GM18499 (cell line): Measurements from ENCODE around the gene C3orf18.

Experiments
- ATAC-seq: cut with Tn5 transposase; IDR thresholded peaks from one replicate; pipeline ENCODE4 v1.9.1; 2021; ENCODE audit warnings: moderate number of reproducible peaks; ENCODE audit not compliant: insufficient read depth, unreplicated experiment

C3orf18 gene

DNA sequence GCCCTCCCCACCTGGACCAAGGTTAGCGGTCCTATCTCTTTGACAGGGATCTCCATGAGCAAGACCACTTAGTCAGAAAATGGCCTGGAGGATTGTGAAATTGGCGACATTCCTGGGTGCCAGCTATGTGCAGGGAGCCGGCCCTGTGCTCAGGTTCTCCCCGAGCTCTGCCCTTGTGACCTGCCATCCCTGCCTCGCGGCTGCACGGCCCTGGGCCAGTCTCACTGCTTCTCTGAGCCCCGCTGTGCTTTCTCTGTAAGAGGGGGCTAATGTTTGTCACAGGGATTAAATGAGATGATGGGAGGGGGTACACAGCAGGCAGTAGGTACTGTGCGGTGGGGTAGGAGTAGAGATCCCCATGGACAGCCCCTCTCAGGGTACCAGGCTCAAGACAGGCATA lies 14.9 kb downstream of the C3orf18 start:
- no peak for ATAC-seq

DNA sequence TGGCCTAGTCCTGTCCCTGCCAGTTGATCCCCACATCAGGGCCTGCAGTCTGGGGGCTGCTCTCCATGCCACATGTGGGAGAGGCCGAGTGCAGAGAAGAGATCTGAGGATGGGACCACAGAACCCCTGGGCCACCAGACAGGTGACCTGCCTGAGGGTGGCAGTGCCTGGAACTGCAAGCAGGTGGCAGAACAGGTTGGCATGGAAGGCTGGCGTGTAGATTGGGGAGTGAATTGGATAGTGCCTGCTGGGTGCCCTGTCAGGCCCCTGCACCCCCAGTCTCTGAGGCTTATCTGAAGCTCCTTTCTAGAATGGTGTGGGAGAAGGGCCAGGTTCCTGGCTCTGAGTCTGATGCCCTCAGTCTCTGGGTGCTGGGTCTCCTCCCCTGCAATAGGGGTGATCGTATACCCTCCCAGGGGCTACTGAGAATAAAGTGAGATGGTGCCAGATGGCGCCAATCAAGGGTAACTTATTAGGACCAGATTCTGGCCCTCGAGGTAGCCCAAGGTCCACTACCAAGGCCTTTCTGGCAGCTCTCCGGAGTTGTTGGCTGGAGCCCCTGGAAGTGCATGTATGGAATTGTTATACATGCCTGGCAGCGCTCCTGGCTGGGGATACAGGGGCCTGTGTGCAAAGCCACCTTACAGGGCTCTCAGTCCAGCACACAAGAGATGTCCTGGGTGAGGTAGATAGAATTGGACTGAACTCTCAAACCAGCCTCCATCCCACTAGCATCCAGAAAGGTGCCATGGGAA lies 15.7 kb downstream of the C3orf18 start:
- no peak for ATAC-seq

DNA sequence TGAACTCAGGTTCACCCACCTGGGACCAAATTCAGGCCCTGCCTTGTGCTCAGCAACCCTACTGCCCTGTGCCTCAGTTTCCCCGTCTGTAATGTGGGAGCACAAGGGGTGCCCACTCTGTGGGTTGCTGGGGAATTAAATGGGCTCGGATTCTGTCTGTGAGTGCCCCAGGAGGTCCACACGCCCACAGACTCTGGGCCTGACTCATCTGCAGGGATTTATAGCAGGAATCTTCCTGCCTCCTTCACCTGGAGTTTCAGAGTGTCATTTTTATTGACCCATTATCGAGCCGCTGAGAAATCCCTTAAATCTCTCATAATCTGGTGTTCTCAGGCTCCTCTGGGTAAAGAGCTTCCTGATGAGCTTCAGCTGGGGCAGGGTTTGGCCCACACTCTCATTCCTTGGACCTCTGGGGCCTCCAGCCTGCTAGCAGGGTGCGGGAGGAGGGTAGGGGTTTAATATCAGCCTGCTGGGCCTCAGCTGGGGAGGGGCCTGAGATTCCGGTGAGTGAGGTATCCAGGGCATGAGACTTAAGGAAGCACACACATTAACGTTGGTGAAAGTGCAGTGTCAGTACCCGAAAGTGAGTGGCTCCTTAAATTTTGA lies 16.4 kb downstream of the C3orf18 start:
- ATAC-seq = no peak

GRCh38 chr3:50550079-50550736 lies 17.3 kb downstream of the C3orf18 start:
- no peak for ATAC-seq

DNA sequence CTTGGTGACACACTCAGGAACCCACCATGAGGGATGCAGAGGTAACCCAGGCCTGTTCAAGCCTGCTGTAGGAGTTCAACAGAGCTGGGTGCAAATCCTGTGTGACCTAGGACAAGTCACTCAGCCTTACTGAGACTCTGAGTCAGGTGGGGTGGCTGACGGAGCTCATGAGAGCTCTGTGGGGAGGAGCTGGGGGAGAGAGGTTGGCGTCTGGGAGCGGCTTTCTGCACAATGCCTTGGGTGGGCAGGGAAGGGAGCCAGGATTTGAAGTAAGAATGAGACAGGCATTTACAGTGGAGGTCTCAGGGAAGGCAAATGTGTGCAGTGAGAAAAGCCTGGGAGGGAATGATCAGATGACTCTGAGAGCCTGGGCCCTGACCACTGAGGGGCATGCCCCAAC lies 18.3 kb downstream of the C3orf18 start:
- no peak for ATAC-seq

DNA sequence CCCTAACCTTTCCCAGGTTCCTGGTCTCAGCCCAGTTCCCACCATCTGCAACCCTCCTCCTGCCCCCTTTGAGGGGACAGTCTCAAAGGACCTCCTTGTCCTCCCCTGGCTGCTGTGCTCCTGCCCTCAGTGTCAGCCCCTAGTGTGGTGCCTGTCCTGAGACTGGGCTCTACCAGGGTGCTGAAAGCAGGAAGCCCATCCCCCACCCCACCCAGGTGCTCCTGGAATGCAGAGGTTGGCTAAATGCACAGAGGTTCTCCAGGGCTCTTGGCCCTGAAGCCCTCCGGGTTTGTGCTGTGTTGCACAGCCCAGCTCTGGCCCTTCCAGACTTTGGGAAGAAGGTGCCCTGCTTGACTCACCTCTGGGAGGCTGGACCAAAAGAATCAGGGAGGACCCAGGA lies 21.8 kb downstream of the C3orf18 start:
- ATAC-seq = no peak

DNA sequence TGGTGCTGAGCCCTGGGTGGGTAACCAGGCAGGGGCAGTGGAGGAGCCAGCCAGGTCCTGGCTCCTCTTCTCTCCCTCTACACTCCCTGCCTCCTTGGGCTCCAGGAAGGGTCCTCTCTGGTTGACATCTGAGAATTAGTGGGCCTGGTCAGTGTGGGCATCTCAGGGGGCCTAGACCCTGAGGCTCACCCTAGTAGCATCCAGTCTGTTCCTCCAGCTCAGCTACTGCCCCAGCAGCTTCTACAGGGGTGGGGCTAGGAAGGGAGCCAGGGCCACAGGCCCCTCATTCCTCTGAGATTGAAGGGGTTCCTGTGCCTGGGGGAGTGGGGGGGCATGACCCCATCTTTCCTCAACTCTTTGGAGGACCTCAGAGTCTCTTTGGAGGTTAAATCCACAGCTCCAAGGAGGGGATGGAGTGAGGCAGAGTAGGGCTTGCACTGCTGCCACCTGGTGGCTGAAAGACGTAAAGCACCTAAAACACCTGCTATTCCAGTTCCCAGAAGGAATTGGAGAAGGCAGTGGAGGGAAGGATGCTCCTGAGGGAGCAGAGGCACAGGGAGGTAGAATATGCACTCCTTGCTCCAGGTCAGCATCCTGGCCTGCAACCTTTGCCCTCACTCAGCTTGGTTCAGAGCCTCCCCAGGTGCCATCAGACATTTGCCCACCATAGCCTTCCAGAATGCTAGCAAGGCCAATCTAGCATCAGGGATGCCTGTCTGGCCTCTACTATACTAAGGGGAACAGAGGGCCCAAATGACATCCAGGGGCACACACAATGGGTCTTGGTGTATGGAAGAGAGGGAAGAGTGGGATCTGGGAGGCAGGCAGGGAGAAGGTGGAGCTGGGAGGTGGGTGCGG lies 25.1 kb downstream of the C3orf18 start:
- no peak for ATAC-seq

GRCh38 chr3:50539356-50540286 lies 27.9 kb downstream of the C3orf18 start:
- ATAC-seq = no peak

DNA sequence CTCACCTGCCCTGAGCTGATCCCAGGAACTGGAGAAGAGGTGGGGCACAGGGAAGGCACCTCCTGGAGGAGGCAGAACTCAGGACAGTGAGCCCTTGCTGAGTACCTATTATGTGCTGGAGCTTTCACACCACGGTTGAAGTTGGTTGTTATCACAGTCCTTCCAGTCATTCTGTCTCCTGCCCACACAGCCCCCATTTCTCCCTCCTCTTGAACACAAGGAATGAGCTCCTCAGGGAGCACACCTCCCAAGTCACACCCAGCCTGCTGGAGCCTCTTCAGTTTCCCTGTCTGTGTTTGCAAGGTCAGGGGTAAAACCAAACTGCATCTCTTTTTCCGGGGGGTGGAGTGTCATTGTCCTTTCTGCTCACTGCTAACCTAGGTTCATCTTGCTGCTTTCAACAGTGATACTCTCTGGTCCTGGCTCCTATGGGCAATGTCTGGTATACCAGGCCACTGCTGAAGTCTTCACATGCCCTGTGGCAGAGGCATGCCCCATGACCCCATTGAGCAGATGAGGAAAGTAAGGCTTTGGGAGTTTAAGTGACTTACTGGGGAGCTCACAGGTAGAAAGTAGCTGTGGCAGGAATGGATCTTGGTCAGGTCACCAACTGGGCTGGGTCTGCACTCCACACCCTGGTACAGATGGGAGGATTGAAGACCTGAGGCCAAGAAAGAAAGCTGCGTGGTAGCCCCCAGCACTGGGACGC lies 30.0 kb downstream of the C3orf18 start:
- no peak for ATAC-seq

DNA sequence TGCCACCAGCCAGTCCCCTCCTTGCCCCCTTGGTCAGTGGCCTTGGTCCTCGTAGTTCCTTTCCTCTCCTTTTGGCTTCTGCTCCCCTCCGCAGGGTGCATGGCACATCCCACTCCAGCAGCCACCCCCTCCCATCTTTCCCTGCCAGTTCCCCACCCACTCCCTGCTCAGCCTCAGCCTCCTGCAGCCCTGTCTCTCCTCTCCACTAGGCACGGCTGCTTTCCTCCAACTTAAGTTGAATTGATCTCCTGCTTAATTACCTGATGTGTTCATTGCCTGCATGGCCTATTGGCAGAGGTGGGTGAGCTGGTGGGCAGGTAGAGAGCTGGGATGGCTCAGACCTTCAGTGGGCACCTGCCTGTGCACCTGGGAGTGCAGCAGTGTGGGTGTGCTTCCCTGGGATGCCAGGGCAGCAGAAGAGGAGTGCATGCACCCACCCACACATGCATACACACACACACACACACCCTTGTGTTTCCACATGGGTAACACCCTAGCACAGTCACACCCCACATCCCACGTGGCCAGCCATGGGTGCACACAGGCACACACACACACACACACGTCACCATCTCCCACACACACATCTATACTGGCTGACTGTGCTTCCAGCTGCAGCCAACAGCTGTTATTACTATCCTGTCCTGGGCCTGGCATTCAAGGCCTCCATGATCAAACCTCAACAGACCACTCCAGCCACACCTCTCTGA lies 30.9 kb downstream of the C3orf18 start:
- no peak for ATAC-seq

- ATAC-seq = no peak
Observed at GRCh38 chr3:50534681-50535330, 32.7 kb downstream of the C3orf18 start.

DNA sequence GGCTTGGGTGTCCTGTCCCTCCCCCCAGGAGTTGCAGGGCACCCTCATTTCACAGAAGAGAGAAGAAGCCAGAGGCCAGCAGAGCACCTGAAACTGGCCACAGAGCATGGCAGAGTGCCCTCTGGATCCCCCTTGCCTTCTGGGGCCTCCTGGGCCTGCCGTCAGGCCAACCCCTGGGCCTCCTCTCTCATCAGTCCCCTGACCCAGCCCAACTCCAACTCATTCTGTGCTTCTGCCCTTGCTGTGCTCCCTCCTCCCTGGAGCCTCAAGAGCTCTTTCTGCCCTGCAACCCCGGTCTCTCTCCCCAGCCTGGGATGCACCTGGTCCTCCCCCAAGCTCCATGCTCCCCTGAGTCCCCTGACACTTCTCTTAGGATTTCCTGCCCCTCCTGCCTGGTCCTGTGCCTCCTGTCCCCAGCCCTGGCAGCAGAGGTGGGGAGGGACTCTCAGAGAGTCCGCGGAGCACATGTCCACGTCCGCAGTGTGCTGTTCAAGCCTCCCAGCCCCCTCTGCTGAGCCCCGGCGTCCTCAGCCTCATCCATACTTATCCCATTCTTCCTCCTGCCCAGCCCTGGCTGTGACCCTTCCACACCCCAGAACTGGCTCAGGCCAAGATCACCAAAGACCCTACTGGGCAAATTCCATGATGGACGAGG lies 33.6 kb downstream of the C3orf18 start:
- no peak for ATAC-seq

- ATAC-seq = no peak
Observed at GRCh38 chr3:50533316-50533715, 34.2 kb downstream of the C3orf18 start.

DNA sequence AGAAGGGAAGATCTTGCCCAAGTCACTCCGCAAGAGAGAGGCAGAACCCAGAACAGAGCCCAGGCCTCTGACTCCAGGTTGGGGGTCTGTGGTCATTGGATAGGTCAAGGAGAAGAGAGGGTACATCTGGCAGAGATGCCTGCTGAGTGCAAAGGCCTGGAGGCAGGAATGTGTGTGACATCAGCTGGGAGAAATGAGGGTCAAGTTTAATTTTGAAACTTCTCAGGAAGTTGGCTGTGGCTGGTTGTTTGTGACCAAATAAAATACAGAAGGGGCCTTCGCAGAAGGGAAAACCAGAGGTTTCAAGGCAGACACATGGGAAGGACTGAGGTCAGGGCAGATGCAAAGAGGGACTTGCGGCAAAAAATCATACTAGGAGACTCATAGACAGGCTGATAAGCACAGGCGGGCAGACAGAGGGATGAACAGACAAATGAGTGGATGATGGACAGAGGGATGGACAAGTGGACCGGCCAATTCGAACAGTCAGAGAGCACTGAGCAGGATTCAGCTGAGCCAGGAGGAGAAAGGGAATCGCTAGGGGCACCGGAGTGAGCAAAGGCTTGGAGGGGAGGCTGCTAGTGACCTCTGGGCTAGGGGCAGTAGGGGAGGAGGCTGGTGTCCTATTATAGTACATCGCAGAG lies 35.4 kb downstream of the C3orf18 start:
- ATAC-seq = no peak

DNA sequence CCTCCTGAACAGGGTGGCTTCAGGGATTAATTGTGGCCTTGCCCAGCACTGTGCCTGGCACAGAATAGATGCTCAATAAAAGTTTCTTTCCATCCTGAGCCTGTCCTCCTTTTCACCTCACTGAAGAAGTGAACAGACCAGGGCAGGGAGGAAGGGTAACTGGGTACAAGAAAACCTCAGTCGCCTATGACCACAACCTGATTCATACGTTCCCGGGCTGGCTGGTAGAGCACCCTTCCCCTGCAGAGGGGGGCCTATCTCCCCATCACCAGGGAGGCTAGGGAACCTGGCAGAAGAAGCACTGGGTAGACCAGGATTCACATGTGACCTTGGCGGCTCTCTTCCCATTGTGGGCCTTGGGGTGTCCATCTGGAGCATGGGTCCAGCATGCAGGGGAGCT lies 36.3 kb downstream of the C3orf18 start:
- ATAC-seq = no peak

DNA sequence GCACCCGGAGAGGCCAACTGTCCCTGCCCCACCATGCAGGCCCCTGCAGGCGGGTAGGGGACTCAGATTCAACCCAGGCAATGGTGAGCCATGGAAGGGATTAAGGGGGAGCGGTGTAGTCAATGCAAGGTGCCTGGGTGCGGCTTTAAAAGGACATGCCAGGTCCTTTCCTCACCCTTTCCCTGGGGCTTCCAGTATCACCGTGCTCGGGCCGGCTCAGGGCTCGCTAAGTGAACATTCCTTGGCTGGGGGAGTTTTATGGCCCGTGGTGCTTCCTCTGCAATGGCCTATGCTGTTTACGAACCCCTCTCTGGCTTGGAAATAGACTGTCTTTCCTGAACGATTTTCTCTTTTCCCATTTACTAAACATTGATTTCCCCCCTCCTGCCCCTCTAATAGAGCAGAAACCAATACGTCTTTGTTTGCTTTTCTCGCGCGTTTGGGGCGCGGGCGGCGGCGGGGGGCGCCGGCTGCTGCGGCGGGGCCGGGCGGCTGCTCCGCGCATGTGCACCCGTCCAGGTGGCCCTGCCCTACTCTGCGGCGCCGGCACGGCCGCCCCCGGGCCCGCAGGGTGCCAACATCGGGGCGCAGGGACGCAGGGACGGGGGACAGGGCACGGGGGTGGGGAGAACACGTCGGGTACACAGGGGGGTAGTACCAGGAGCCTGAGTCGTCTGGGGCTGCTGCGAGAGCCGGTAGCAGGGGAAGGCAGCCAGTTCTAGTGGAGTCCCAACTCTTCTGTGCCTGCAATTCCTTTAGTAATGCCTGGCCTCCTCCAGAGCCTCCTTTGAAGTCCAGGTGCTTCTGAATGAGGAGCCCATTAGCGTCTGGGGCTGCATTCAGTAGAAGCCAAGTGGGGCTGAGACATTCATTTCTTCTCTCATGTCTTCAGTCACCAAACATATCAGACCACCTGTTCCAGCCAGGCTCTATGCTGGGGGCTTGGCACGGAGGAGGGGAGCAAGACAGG lies 37.3 kb downstream of the C3orf18 start:
- ATAC-seq = no peak
